Measurements from ENCODE around the gene HMGXB3.

The HMGXB3 gene

DNA sequence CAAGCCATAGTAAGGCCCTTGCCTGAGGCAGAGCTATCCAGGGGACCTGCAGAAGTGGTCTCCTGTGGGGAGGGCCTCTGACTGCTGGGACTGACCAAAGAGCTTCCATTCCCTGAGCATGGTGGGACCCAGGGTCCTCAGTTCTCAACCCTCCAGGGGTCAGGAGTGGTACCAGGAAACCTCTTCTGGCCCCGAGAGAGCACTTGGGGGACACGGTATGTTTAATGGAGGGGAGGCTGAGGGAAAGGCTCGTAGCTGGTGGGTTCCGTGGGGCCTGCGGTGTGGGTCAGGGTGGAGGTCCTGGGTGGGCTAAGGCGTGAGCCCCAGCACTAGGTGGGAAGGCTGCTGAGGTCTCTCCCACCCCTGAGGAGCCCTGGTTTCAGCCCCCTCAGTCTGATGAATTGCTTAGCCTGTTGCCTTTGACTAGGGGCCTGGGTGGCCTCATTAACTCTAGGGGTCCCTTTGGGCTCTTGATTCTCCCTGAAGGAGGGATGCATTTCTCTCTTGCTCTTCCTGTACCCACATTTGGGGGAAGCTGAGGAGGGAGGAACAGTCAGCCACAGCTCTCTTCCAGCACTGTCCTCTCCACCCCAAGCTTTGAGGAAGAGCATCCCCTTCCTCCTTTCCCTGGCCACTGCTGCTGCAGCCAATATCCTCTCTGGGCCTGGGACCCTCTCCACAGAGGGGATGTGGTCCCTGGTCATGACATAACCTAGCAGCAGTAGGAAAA, 51.9 kb downstream of the HMGXB3 start:
- in situ Hi-C loops (cut with MboI; ENCODE audit: low sequenced_read_pairs): no loop called here

DNA sequence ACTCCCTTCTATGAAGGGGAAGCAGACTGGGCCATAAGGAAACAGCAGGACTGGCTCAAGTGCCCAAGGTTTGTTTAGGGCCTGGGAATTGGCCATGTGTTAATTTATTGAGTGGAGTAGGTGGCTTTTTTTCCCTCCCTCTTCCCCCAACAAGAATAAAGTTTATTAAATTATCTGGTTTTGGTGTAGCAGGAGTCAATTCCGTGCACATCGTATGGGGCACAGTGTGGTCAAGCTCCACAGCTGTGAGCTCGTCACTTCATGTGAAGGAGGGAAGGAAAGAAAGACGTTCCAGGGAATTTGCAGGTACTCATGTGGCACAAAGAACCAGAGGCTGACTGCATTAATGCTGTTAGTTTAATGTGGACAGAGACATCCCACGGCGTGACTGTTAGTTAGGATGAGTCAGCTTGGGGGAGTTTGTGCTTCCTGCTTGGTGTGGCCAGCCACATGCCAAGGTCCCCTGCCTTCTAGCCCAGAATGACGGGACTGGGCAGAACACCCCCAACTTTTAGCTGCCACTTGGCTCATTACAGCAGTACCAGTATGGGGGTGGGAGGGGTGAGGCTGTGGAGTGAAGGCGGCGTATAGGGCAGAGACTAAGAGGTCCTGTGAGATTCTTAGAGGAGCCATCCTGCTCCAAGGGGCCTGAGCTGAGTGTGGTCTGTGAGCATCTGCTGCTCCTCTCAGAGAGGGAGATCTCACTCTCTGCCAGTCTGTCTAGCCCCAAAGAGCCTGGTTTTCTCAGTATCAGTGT, 52.6 kb downstream of the HMGXB3 start:
- in situ Hi-C loops (cut with MboI; ENCODE audit: low sequenced_read_pairs): no loop called here

DNA sequence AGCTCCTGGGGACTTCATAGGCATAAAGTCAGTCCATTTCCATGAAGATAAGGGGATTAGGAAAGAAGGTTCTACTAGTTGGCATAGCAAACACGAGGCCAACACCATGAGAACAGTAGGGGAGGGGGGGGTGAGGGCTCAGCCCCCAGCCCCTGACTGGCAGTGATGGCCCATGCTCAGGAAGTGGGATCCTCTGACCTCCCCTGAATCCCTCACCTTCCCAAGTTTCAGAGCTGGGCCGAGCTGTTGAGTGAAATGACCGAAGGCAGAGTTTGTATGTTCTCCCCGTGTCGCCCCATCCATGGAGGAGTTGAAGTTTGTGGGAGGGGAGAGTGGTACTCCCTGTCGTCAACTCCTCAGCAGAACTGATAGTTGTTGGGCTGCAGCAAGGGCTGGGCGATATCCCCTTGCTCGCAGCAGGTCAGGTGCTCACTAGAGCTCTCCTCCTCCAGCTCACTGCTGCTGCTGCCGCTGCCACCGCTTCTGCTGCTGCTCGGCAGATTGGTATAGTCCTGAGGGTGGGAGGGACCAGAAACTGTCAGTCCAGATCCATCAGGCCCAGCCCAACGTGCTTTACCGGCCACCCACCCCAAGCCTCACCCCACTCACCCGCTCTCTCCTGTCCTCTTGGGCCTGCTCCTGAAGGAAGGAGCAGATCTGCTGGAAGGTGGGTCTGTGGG, 53.3 kb downstream of the HMGXB3 start:
- in situ Hi-C loops (cut with MboI; ENCODE audit: low sequenced_read_pairs): no loop called here

GRCh38 chr5:150054569-150054968, 54.0 kb downstream of the HMGXB3 start:
- in situ Hi-C loops (cut with MboI; ENCODE audit: low sequenced_read_pairs): no loop called here

DNA sequence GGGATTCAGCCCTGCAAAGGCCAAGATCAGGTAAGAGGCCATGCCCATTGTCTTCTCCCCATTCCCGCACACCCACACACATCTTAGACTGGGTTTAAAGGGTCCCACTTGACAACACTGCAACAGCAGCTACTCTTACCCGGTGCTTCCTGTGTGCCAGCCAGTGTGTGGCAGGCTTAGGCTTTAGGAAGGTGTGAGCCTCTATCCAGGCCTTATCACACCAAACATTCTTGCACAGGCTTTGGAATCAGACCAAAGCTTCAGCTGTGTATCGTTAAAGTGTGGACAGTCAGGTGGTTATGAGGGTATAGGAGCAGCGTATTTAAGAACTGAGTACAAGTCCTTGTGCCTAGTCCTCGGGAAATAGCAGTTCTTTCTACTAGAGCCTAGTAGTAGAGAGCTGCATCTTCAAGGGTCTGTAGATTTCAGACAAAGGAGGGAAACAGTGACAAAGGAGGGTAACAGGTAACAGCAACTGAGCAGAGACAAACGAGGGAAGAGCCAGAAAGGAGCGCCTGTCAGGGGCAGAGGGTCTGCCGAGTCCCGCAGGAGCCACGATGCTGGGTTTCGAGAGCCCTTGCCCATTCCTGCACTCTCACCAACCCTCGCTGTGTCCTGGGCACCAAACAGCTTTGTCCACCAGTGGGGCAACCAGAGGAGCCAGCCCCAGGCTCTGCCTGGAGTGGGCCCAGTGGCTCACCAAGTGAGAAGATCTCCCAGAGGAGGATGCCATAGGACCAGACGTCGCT, 55.0 kb downstream of the HMGXB3 start:
- in situ Hi-C loops (cut with MboI; ENCODE audit: low sequenced_read_pairs): no loop called here

DNA sequence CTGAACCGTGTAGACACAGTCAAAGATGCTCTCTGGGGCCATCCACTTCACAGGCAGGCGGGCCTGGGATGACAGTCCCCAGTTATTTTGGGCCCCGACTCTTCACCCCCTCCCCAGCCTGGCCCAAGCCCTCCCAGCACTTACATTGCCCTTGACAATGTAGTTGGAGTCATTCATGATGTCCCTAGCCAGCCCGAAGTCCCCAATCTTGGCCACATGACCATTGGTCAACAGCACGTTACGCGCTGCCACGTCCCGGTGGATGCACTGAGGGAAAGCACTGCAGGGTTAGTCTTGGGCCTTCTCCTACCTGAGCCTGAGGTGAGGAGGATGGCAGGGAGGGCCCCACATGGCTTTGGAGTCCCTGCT, 55.5 kb downstream of the HMGXB3 start:
- in situ Hi-C loops (cut with MboI; ENCODE audit: low sequenced_read_pairs): no loop called here

DNA sequence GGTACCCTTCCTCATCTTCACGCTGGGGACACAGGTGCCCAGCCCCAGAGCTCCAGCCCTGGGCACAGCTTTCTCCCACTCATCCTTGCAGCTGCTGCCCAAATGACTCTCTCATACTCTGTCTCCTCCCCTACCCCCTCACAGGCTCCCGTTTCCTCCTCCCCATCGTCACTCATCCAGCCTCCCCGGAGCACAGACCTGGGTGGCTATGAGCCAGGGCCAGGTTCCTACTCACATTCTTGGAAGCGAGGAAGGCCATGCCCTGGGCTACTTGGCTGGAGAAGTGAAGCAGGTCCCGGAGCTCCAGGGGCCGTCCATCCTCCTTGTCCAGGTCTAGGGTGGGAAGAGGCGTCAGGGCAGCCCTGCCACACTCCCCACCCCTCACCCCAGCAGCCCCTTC, 56.5 kb downstream of the HMGXB3 start:
- in situ Hi-C loops (cut with MboI; ENCODE audit: low sequenced_read_pairs): no loop called here

- in situ Hi-C loops (cut with MboI; ENCODE audit: low sequenced_read_pairs): no loop called here
These were observed 57.0 kb downstream of the HMGXB3 start for GRCh38 chr5:150057511-150057910.

- in situ Hi-C loops (cut with MboI; ENCODE audit: low sequenced_read_pairs): no loop called here
These were observed 57.5 kb downstream of the HMGXB3 start for GRCh38 chr5:150057996-150058395.

- in situ Hi-C loops (cut with MboI; ENCODE audit: low sequenced_read_pairs): no loop called here
These were observed 58.1 kb downstream of the HMGXB3 start for GRCh38 chr5:150058480-150059126.

DNA sequence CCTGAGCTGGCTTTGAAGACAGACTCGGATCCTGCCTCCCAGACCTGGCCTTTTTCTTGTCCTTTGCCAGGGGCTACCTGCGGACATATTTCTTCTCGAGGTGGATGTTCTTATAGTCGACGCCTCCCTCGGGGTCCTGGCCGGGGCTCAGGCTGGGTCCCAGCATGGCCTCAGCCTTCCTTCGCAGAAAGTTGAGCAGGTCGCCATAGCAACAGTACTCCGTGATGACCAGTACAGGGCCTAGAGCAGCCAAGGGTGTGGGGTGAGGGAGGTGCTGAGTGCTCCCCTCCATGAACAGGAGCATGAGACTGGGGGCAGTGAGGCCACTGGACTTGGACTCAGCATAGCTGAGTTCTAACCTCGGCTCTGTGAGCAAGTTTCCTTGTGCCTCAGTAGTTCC, 59.1 kb downstream of the HMGXB3 start:
- in situ Hi-C loops (cut with MboI; ENCODE audit: low sequenced_read_pairs): no loop called here

DNA sequence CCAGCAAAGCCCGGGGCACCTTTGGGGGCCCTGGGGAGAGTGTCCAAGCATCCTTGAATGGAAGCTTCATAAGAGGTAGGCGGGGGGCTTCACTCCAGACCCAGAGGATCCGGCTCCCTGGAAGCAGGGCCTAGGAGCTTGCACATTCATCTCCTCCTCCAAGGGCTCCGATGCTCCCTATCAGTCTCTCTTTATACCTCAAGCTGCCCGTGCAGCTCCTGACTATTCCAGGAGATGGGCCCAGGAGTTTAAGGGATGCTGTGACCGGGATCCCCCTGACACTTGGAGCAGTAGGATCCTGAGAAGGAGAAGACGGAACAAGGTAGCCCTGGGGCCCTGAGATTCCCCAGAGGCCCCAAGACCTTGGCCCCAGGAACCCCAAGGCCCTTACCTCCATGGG, 59.9 kb downstream of the HMGXB3 start:
- in situ Hi-C loops (cut with MboI; ENCODE audit: low sequenced_read_pairs): no loop called here

DNA sequence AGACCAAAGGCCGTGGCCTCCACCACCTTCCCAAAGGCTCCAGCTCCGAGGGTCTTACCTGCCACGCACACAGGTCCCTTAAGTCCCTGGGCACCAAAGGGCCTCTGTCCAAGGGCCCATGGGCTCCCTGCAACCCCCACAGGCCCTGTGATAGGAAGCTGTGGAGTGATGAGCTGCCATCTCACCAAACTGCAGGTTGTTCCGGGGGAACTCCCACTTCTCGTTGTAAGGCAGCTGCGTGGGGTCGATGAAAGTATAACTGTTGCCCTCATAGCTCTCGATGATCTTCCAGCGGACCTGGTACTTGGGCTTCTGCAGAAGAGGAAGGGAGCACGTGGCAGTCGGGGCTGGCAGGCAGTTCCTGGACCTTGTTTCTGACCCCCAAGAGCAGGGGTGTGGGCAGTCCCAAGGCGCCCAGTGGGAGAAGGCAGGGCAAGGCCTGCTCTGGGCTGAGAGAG, 61.0 kb downstream of the HMGXB3 start:
- in situ Hi-C loops (cut with MboI; ENCODE audit: low sequenced_read_pairs): no loop called here

DNA sequence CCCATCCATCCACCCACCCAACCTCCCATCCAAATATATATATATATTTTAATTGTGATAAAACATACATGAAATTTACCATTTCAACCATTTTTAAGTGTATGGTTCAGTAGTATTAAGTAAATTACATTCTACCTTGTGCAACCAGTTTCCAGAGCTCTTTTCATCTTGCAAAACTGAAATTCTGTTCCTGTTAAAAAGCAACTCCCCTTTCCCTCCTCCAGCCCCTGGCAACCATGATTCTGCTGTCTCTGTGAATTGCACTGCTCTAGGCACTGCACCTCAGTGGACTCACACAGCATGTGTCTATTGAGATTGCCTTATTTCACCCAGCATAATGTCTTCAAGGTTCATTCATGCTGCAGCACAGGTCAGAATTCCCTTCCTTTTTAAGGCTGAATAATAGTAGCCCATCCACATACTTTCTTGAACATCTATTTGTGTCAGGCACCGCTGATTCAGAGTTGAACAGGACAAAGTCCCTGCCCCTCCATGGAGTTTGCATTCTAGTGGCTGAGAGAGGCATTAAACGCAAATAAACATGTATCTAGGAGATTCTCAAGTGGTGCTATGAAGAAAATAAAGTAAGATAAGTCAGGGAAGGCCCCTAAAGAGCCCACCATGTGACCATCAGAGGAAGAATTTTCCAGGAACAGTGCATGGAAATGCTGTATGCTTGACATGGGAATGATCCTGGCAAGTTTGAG, 61.8 kb downstream of the HMGXB3 start:
- in situ Hi-C loops (cut with MboI; ENCODE audit: low sequenced_read_pairs): no loop called here

DNA sequence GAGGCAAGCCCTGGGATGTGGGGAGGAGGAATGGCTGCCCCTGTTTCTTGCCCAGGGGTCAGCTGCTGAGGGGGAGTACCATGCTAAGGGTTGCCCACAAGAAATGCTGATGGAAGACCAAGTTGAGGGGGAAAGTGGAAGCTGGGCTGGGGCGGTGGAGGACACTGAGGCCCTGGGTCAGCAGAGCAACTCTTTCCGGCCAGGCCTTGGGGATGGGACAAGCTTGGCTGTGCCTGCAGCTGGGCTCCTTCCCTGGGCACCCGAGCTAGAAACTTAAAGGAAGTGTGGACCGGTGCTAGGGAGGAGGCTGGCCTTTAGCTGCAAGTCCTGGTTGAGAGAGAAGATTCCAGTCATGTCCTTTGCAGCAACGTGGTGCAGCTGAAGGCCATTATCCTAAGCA, 63.1 kb downstream of the HMGXB3 start:
- in situ Hi-C loops (cut with MboI; ENCODE audit: low sequenced_read_pairs): no loop called here

DNA sequence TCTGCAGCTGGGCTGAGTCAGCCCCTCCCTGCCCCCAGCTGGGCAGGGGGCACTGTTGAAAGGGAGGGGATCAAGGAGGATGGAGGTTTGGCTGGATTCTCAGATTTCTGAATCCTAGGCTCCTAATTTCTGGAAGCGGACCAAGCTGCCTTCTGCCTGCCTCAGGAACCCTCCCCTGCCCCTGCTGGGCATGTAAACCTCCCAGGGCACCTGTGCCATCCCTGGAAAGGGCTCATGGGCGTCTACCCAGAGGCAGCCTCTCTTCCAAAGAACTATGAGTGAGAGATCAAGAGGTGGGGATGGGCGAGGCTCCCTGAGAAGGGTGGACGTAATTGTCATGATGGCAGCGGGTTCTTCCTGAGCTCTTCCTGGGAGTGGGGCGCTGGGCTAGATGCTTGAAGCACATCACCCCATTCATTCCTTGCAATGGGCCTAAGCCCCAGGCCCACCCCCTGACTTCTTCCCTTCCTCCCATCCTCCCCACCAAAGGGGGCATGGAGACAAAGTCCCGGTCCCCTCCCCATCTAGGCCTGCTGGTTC, 64.2 kb downstream of the HMGXB3 start:
- in situ Hi-C loops (cut with MboI; ENCODE audit: low sequenced_read_pairs): no loop called here

GRCh38 chr5:150065346-150065745, 64.8 kb downstream of the HMGXB3 start:
- in situ Hi-C loops (cut with MboI; ENCODE audit: low sequenced_read_pairs): no loop called here

- in situ Hi-C loops (cut with MboI; ENCODE audit: low sequenced_read_pairs): no loop called here
These were observed 65.3 kb downstream of the HMGXB3 start for GRCh38 chr5:150065886-150066285.

DNA sequence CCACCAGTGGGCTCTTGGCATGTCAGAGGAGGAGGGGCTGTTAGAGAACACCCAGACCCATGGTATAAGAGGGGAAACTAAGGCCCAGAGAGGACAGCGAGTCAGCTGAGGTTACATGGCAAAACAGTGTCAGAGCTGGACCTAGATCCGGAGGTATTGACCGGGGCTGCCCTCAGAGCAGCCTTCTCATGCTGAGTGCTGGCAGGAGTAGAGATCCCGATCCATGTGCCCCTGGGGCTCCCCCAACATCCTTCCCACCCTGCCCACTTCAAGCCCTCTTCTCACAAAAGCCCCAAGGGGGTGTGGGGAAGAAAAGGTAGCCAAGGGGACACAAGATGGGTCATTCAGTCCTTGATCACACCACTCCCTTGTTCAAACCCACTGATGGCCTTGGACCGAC, 65.9 kb downstream of the HMGXB3 start:
- in situ Hi-C loops (cut with MboI; ENCODE audit: low sequenced_read_pairs): no loop called here

DNA sequence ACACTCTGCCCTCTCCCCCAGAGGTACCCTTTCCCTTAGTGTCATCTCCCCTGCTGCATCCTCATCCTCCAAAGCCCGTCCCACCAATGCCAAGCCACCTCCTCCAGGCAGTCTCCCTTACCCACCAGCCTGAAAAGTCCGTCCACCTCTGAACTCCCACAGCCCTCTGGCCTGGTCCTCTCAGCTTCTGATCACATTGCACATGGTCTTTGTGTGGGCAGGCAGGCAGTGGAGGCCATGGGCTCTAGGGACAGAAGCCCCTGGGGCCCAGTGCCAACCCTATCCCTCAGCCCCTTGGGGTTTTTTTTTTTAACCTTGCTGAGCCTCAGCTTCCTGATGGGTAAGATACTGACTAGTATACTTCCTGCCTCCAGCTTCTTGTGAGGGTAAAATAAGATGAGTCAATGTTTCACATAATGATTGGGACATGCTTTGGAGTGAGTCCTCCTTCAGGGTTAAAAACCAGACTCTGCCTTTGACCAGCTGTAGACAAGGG, 66.4 kb downstream of the HMGXB3 start:
- in situ Hi-C loops (cut with MboI; ENCODE audit: low sequenced_read_pairs): no loop called here
